ENCODE results near the gene AGFG2. TPM values are rescaled to one million over a fixed set of nuclear protein-coding genes. Genes with fewer than 3 reads are reported as not detected.

The AGFG2 gene
- polyA plus RNA-seq, 1 experiment: 5.7 TPM

- no peak overlapping the region for H3K4me3 ChIP-seq (ENCODE audit: low read depth, low read length)
- no peak for TF ChIP-seq CTCF (IDR thresholded peaks at IDR 0.05; ENCODE audit: low read depth, low read length)
- no peak overlapping the region for H3K27ac ChIP-seq (ENCODE audit: low read depth, low read length)
- no peaks in the 10 kb centered on the region for H3K9me3 ChIP-seq (ENCODE audit: control insufficient read depth, insufficient read depth, low read length)
- POLR2A ChIA-PET: no interaction called here
- no peaks in the 10 kb centered on the region for H3K27me3 ChIP-seq (ENCODE audit: control insufficient read depth, insufficient read depth, low read length)
- no peak for DNase-seq (ENCODE audit: low read depth, low spot score)
- CTCF ChIA-PET: interaction anchor here (0.6 to 7.7 kb wide), 4 partner anchors 16 to 119 kb away, joined by 4 to 72 read pairs (median 10); no protein-coding TSS in a partner anchor
Observed at GRCh38 chr7:100544386-100544785, 5.4 kb downstream of the AGFG2 start.

- ChIA-PET CTCF (interaction anchor here (0.6 to 7.7 kb wide), 7 partner anchors 15 to 119 kb away, joined by 3 to 72 read pairs (median 4); no protein-coding TSS in a partner anchor), POLR2A (interaction anchor here (0.5 to 0.6 kb wide), 2 partner anchors 17 to 155 kb away, joined by 7 read pairs; no protein-coding TSS in a partner anchor)
- TF ChIP-seq CTCF (IDR thresholded peaks at IDR 0.05; ENCODE audit: low read depth, low read length): no peak
- Histone ChIP-seq H3K4me3 (ENCODE audit: low read depth, low read length) (no peak overlapping the region), H3K27me3 (ENCODE audit: control insufficient read depth, insufficient read depth, low read length) (no peaks in the 10 kb centered on the region), H3K9me3 (ENCODE audit: control insufficient read depth, insufficient read depth, low read length) (no peaks in the 10 kb centered on the region), H3K27ac (ENCODE audit: low read depth, low read length) (peak overlapping the region; percentile 81)
- no peak for DNase-seq (ENCODE audit: low read depth, low spot score)
Observed at GRCh38 chr7:100544967-100545359, 6.0 kb downstream of the AGFG2 start.

- no peaks in the 10 kb centered on the region for H3K9me3 ChIP-seq (ENCODE audit: control insufficient read depth, insufficient read depth, low read length)
- H3K27ac ChIP-seq (ENCODE audit: low read depth, low read length): peak overlapping the region; percentile 81
- POLR2A ChIA-PET: interaction anchor here (0.5 to 0.7 kb wide), 3 partner anchors 17 to 155 kb away, joined by 5 to 7 read pairs (median 7); partner anchors contain the start of genes FBXO24 and LRCH4
- H3K4me3 ChIP-seq (ENCODE audit: low read depth, low read length): no peak overlapping the region
- no peaks in the 10 kb centered on the region for H3K27me3 ChIP-seq (ENCODE audit: control insufficient read depth, insufficient read depth, low read length)
- peak; percentile 53 for DNase-seq (ENCODE audit: low read depth, low spot score)
- CTCF ChIA-PET: interaction anchor here (0.6 to 7.7 kb wide), 6 partner anchors 15 to 80 kb away, joined by 3 to 72 read pairs (median 6); no protein-coding TSS in a partner anchor
- TF ChIP-seq CTCF (IDR thresholded peaks at IDR 0.05; ENCODE audit: low read depth, low read length): peak; percentile 29; the same call in 1 of the 2 replicates
Observed at GRCh38 chr7:100545360-100546128, 6.5 kb downstream of the AGFG2 start.

GRCh38 chr7:100546129-100546925 lies 7.3 kb downstream of the AGFG2 start:
- TF ChIP-seq CTCF (IDR thresholded peaks at IDR 0.05; ENCODE audit: low read depth, low read length): no peak
- no peaks in the 10 kb centered on the region for H3K9me3 ChIP-seq (ENCODE audit: control insufficient read depth, insufficient read depth, low read length)
- ChIA-PET CTCF (interaction anchor here (0.5 to 7.7 kb wide), 9 partner anchors 14 to 86 kb away, joined by 3 to 72 read pairs (median 8); no protein-coding TSS in a partner anchor), POLR2A (interaction anchor here (0.7 kb wide), 1 partner anchor 40 kb away, joined by 5 read pairs; the partner anchor contains the start of genes FBXO24 and LRCH4)
- no peak for DNase-seq (ENCODE audit: low read depth, low spot score)
- no peak overlapping the region for H3K4me3 ChIP-seq (ENCODE audit: low read depth, low read length)
- peak overlapping the region; percentile 81 for H3K27ac ChIP-seq (ENCODE audit: low read depth, low read length)
- no peaks in the 10 kb centered on the region for H3K27me3 ChIP-seq (ENCODE audit: control insufficient read depth, insufficient read depth, low read length)
